ENCODE results near the gene FHL5. TPM values are rescaled to one million over a fixed set of nuclear protein-coding genes. Genes with fewer than 3 reads are reported as not detected.
"Not testable (repeated sequence)": the region's sequence is repeated elsewhere in the genome, so short reads cannot be mapped to it uniquely, and the experiment has no call there.

Gene FHL5
- total RNA-seq, 2 donors from 2014 or later, result 47.3 to 98.8 TPM

- TF ChIP-seq CTCF (IDR thresholded peaks at IDR 0.05), result no peak
- no peak for ATAC-seq (ENCODE audit: insufficient number of reproducible peaks, low FRiP score, low read depth)
- H3K4me1 ChIP-seq (ENCODE audit: control insufficient read depth in 1 of 2, low read depth in 2 of 2), result no peaks in the 10 kb centered on the region
These were observed 17.0 kb upstream of the FHL5 start for GRCh38 chr6:96545882-96546281.

GRCh38 chr6:96547654-96548053, 15.3 kb upstream of the FHL5 start:
- no peaks in the 10 kb centered on the region for H3K9me3 ChIP-seq
- no peaks in the 10 kb centered on the region for H3K27me3 ChIP-seq (replicated peaks; ENCODE audit: insufficient read depth)
- ATAC-seq (ENCODE audit: insufficient number of reproducible peaks, low FRiP score, low read depth), result no peak
- H3K4me1 ChIP-seq (ENCODE audit: control insufficient read depth in 1 of 2, low read depth in 2 of 2), result no peaks in the 10 kb centered on the region
- peaks cover 44% of the 10 kb centered on the region for H3K36me3 ChIP-seq
- TF ChIP-seq CTCF (IDR thresholded peaks at IDR 0.05), result no peak
- DNase-seq (ENCODE audit: low spot score), result no peak
- no peak overlapping the region for H3K4me3 ChIP-seq
- no peak overlapping the region for H3K27ac ChIP-seq

More at GRCh38 chr6:96545882-96546281, 17.0 kb upstream of the FHL5 start:
- H3K27me3 ChIP-seq (replicated peaks; ENCODE audit: insufficient read depth), result no peaks in the 10 kb centered on the region
- H3K36me3 ChIP-seq, result peaks cover 27% of the 10 kb centered on the region
- no peak for DNase-seq (ENCODE audit: low spot score)
- no peak overlapping the region for H3K27ac ChIP-seq
- no peak overlapping the region for H3K4me3 ChIP-seq
- H3K9me3 ChIP-seq, result no peaks in the 10 kb centered on the region

- H3K27ac ChIP-seq, result no peak overlapping the region
- no peak for TF ChIP-seq CTCF (IDR thresholded peaks at IDR 0.05)
- no peak for DNase-seq (ENCODE audit: low spot score)
- no peak for ATAC-seq (ENCODE audit: insufficient number of reproducible peaks, low FRiP score, low read depth)
- no peaks in the 10 kb centered on the region for H3K9me3 ChIP-seq
- H3K4me1 ChIP-seq (ENCODE audit: control insufficient read depth in 1 of 2, low read depth in 2 of 2), result no peaks in the 10 kb centered on the region
- no peaks in the 10 kb centered on the region for H3K27me3 ChIP-seq (replicated peaks; ENCODE audit: insufficient read depth)
- H3K4me3 ChIP-seq, result no peak overlapping the region
- H3K36me3 ChIP-seq, result peaks cover 37% of the 10 kb centered on the region
These were observed 8.4 kb upstream of the FHL5 start for GRCh38 chr6:96554558-96554957.

- not testable (repeated sequence) for H3K9me3 ChIP-seq; H3K36me3 ChIP-seq; H3K4me3 ChIP-seq; ATAC-seq (ENCODE audit: insufficient number of reproducible peaks, low FRiP score, low read depth); H3K27ac ChIP-seq; DNase-seq (ENCODE audit: low spot score); H3K27me3 ChIP-seq (replicated peaks; ENCODE audit: insufficient read depth); H3K4me1 ChIP-seq (ENCODE audit: control insufficient read depth in 1 of 2, low read depth in 2 of 2)
These were observed 3.2 kb upstream of the FHL5 start for GRCh38 chr6:96559740-96560139.

GRCh38 chr6:96563853-96564252, 925 bp downstream of the FHL5 start:
- Histone ChIP-seq H3K27ac (peak overlapping the region; percentile 54 to 55), H3K4me1 (ENCODE audit: control insufficient read depth in 1 of 2, low read depth in 2 of 2) (peaks cover 0 to 3% of the 10 kb centered on the region in 2 donors), H3K4me3 (peak overlapping the region; percentile 71)

More at GRCh38 chr6:96563853-96564252, 925 bp downstream of the FHL5 start:
- H3K36me3 ChIP-seq, result no peaks in the 10 kb centered on the region
- H3K27me3 ChIP-seq (replicated peaks; ENCODE audit: insufficient read depth), result no peaks in the 10 kb centered on the region
- DNase-seq (ENCODE audit: low spot score), result no peak
- ATAC-seq (ENCODE audit: insufficient number of reproducible peaks, low FRiP score, low read depth), result no peak
- H3K9me3 ChIP-seq, result no peaks in the 10 kb centered on the region
- no peak for TF ChIP-seq CTCF (IDR thresholded peaks at IDR 0.05)

Measured in thoracic aorta (tissue), 2 donors.